Peyer's patch (tissue), 4 donors: ENCODE results near the gene CPVL. TPM values are rescaled to one million over a fixed set of nuclear protein-coding genes. Genes with fewer than 3 reads are reported as not detected.

Experiments used
- DNase-seq, 3 donors: peaks; one replicate each; pipeline ENCODE4 v3.0.0-alpha.2; 2017 to 2019
- H3K27ac ChIP-seq, 4 donors: fragments of 200-600 bp; sonication (generic); one replicate each; pipeline ENCODE4 v1.5.1; 2016 to 2019
- H3K27me3 ChIP-seq, 2 donors: fragments of 200-600 bp; sonication (generic); one replicate each; pipeline ENCODE4 v1.5.1; 2019
- H3K36me3 ChIP-seq, 3 donors: fragments of 200-600 bp; sonication (generic); one replicate each; pipeline ENCODE4 v1.5.1; 2016 to 2019
- H3K4me1 ChIP-seq, 4 donors: fragments of 200-600 bp; sonication (generic); one replicate each; pipeline ENCODE4 v1.5.1; 2016 to 2019
- H3K4me3 ChIP-seq, 4 donors: fragments of 200-600 bp; sonication (generic); 1 replicate in 3 of 4; 2 replicates in 1 of 4; pipeline ENCODE4 v1.5.1; 2016 to 2019; ENCODE audit warnings: mild to moderate bottlenecking in 1 of 4
- H3K9me3 ChIP-seq, 4 donors: fragments of 200-600 bp; sonication (generic); one replicate each; pipeline ENCODE4 v1.5.1; 2016 to 2019; ENCODE audit warnings: mild to moderate bottlenecking in 1 of 4
- CTCF ChIP-seq, 6 experiments: fragments of 450-650 bp in 4 of 6; fragments of 200-600 bp in 2 of 6; sonication (generic) in 1 of 6; IDR thresholded peaks; one replicate each; pipeline ENCODE4 v1.5.1; 2017 to 2019; ENCODE audit warnings: antibody characterized with exemption in 6 of 6, mild to moderate bottlenecking in 3 of 6, moderate library complexity in 1 of 6
- POLR2A ChIP-seq, 2 donors: fragments of 450-650 bp; IDR thresholded peaks; one replicate each; pipeline ENCODE4 v1.5.1; 2017; ENCODE audit warnings: antibody characterized with exemption in 2 of 2, mild to moderate bottlenecking in 2 of 2, moderate library complexity in 2 of 2
- total RNA-seq, 4 donors: library from RNA; depleted of rRNA; stranded (reverse); fragments of >200 nt; gene quantifications; one replicate each; pipeline ENCODE4 v1.1.0, GENCODE V29; 2016

CPVL gene
- total RNA-seq, 4 donors from 2014 or later, result 2.5 to 16.5 (median 8.0) TPM

- DNase-seq, result no peak
- Histone ChIP-seq H3K9me3 (peaks cover 0 to 4% (median 0%) of the 10 kb centered on the region in 4 donors), H3K4me1 (no peaks in the 10 kb centered on the region), H3K27me3 (no peaks in the 10 kb centered on the region), H3K27ac (no peak overlapping the region), H3K36me3 (no peaks in the 10 kb centered on the region), H3K4me3 (no peak overlapping the region)
- TF ChIP-seq POLR2A (IDR thresholded peaks at IDR 0.05), result no peak
- no peak for TF ChIP-seq CTCF (IDR thresholded peaks at IDR 0.05)
These were observed 16.2 kb upstream of the CPVL start for GRCh38 chr7:29162577-29162976.

DNA sequence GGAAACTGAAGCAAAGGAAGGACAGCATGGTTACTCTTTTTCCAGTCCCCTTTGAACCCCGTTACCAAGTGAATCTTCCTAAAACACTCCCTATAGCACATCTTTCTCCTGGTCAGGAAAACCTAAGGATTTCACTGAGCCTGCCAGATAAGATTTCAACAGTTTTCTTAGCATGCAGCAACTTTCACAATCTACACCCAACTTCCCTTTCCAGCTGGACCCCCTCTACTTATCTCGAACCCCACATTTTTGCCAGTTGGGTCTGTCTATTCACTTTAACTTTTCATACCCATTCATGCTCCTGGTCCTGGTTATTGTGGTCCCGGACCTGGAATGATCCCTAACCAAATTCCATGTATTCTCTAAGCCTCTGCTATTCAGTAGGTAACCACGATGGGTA lies 14.9 kb upstream of the CPVL start:
- Histone ChIP-seq H3K27me3 (no peaks in the 10 kb centered on the region), H3K4me1 (no peaks in the 10 kb centered on the region)
- no peak for TF ChIP-seq CTCF (IDR thresholded peaks at IDR 0.05)
- TF ChIP-seq POLR2A (IDR thresholded peaks at IDR 0.05), result no peak

GRCh38 chr7:29160080-29160479 lies 13.7 kb upstream of the CPVL start:
- H3K27me3 ChIP-seq, result no peaks in the 10 kb centered on the region
- H3K9me3 ChIP-seq, result no peaks in the 10 kb centered on the region
- no peaks in the 10 kb centered on the region for H3K36me3 ChIP-seq
- H3K4me3 ChIP-seq, result no peak overlapping the region
- H3K4me1 ChIP-seq, result no peaks in the 10 kb centered on the region
- H3K27ac ChIP-seq, result no peak overlapping the region
- no peak for TF ChIP-seq POLR2A (IDR thresholded peaks at IDR 0.05)
- no peak for DNase-seq

More for the DNA sequence above, 14.9 kb upstream of the CPVL start:
- Histone ChIP-seq H3K4me3 (no peak overlapping the region), H3K36me3 (no peaks in the 10 kb centered on the region), H3K27ac (no peak overlapping the region), H3K9me3 (peaks cover 0 to 4% (median 0%) of the 10 kb centered on the region in 4 donors)
- DNase-seq, result no peak

DNA sequence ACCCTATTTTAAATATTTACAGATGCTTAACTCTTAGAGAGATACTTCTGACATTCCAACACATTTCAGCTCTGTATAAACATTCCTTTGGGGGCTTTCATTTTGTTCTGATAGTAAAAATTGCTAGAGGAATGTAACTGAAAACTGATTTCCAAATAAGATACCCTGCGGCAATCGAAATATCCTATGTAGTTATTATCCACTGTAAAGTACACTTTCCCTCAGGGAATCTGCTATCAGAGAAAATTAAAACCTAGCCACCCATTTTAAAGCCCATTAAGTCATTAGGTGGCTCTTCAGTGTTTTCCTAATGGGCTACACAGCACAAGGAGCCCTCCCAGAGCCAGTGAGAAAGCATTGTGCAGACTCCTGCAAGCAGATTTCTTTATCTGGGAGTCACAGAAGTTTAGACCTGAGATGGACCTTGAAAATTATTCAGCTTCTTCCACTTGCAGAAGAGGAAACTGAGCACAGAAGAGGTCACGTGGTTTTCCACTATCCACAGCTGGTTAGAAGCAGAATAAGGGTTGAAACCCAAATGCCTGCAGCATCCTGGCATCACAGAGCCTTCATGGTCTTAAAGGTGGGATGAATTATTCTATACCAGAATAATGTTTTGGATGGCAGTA lies 12.6 kb upstream of the CPVL start:
- no peaks in the 10 kb centered on the region for H3K27me3 ChIP-seq
- no peak overlapping the region for H3K4me3 ChIP-seq
- H3K9me3 ChIP-seq, result no peaks in the 10 kb centered on the region
- no peak for TF ChIP-seq POLR2A (IDR thresholded peaks at IDR 0.05)
- no peak for DNase-seq
- H3K36me3 ChIP-seq, result no peaks in the 10 kb centered on the region
- H3K4me1 ChIP-seq, result no peaks in the 10 kb centered on the region
- no peak overlapping the region for H3K27ac ChIP-seq

- Histone ChIP-seq H3K4me3 (no peak overlapping the region), H3K27me3 (no peaks in the 10 kb centered on the region), H3K27ac (no peak overlapping the region), H3K9me3 (no peaks in the 10 kb centered on the region), H3K4me1 (no peaks in the 10 kb centered on the region), H3K36me3 (no peaks in the 10 kb centered on the region)
- DNase-seq, result no peak
- TF ChIP-seq CTCF (IDR thresholded peaks at IDR 0.05), result no peak
- no peak for TF ChIP-seq POLR2A (IDR thresholded peaks at IDR 0.05)
These were observed 10.6 kb upstream of the CPVL start for GRCh38 chr7:29156907-29157452.

GRCh38 chr7:29154076-29154475 lies 7.7 kb upstream of the CPVL start:
- Histone ChIP-seq H3K9me3 (no peaks in the 10 kb centered on the region), H3K27me3 (no peaks in the 10 kb centered on the region), H3K4me3 (no peak overlapping the region), H3K27ac (no peak overlapping the region), H3K4me1 (no peaks in the 10 kb centered on the region), H3K36me3 (no peaks in the 10 kb centered on the region)
- DNase-seq, result no peak
- TF ChIP-seq POLR2A (IDR thresholded peaks at IDR 0.05), result no peak
- TF ChIP-seq CTCF (IDR thresholded peaks at IDR 0.05), result no peak
